Suppressor macrophage treated with lipopolysaccharide for 4 hours (primary cell): ENCODE results near the gene SLC9C1.

Experiments used
- DNase-seq: peaks from one replicate; pipeline ENCODE4 v3.0.0-alpha.2; 2020

SLC9C1 gene

DNA sequence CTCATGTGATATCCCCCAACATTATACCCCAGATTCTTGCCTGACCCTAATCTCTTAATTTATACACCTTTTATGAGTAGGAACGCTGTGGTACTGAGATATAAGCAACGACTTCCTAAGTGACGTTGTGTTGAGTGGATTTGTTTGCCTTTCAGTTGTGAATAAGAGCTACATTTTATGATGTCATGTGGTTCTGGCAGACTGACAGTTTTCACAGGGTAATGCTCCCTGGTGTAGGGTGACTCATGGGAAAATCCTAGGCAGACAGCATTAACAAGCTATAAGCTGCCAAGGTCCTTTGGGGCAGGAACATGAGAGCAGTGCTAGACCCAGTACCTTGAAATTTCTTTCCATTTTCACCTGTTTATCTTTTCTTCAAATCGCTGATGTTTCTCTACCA, 196.6 kb downstream of the SLC9C1 start:
- DNase-seq: peak; percentile 87

DNA sequence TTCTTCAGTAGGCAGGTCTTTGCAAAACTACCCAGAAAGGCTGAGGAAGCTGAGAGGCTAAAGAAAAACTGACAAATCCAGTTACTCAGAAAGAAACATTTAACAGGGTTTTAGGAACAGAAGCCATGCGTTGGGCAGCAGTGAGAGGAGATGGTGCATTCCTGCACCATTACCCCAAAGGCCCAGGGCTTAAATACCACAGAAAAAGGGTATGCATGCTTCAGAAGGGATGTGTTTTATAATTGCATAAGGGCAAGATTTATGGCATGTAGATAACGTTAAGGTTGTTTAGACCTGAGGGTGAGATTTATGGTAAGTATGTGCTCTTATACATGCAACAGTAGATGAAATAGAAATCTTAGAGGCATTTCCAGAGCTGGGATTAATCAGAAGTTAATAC, 197.8 kb downstream of the SLC9C1 start:
- no peak for DNase-seq

DNA sequence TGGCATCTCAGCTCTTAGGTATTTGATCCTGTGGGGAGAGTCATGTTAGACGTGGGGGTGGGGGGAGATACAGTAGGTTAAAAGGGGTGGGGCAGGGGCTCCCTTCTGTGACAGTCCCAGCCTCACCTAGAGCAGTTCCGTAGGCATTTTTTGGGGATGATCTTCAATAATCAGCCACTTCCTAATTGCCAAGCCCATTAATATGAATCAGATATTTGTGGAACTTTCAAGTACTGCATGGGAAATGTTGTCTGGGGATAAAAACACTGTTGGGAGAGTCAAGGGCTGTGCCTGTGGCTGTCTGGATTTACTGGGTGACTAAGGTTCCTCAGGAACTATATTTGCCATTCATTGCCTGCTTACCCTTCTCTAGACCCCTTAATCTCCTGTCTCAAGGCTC, 198.3 kb downstream of the SLC9C1 start:
- DNase-seq: no peak

DNA sequence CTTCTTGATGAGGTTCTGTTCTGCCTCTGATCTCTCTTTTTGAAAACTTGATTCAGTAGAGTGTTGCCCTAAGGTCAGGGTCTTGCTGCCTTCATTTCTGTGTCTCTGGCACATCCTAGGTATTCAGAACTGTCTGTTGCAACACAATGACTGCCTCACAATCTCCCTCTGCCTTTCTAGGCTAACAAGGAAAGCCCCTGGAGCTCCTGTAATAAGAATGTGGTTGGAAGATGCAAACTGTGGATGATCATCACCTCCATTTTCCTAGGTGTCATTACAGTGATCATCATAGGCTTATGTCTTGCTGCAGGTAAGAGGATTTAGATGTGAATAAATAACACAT, 200.9 kb downstream of the SLC9C1 start:
- DNase-seq: no peak

DNA sequence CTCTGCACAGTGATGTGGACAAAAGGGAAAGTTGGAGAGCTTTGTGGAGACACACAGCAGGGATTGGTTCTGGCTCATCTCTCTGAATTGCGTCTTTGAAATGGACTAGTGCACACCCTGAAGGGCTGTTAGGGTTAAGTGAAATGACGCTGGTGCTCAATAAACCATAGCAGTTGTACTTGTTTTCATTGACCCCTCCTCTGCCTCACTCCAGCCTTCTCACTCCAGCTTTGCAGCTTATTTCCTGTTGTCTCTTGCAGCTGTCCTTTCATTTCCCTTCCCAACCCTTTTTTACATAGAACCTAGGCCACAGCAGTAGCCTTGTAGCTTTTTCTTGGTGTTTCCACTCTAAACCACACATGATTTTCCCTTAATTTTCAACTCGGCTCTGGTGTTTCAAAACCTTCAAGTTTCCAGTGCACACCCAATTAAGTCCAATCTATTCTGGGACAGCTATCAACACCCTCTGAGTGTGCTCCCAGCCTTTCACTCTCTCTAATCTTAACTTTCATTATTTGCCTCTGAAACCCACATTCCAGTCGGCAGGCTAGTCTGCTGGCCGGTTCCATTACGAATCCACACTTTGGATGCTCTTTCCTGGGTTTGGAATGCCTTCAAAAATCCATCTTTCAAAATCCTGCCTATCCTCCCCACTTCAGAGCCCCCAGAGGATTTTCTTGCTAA, 201.4 kb downstream of the SLC9C1 start:
- no peak for DNase-seq

DNA sequence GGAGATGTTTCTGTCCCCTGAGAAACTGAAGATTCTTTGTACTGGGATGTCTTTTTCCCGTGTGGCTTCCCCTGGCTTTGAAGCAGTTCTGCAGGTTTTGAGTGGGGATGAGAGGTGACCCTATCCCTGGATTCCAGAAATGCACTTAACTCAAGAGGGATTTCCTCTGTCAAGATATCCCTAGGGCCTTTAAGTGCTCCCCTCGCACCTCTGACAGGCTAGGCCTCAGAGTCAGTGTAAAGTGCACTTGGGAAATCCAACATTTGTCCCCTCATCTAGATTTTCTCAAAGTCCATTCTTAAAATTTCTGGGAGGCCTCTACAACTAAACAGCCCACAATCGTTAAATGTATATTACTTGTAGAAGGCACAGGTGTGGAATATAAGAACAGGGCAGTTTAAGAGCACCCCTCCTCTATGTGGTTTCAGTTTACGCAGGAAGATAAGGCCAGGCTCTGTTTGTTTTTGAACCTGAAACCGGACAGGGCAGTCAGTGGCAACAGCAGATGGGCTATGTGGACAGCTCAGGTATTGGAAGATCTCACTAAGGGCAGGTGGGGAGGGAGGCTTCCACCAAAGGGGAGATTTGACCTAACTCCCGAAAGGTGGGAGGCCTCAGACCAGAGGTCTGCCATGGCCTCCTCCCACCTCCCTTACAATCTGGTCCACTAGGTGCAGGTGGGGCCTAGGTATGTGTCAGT, 203.0 kb downstream of the SLC9C1 start:
- no peak for DNase-seq
